Measurements from ENCODE around the gene AGO4. TPM values are rescaled to one million over a fixed set of nuclear protein-coding genes. Genes with fewer than 3 reads are reported as not detected.

Gene AGO4
- total RNA-seq, 1 donor from 2014 or later = 26.4 TPM

DNA sequence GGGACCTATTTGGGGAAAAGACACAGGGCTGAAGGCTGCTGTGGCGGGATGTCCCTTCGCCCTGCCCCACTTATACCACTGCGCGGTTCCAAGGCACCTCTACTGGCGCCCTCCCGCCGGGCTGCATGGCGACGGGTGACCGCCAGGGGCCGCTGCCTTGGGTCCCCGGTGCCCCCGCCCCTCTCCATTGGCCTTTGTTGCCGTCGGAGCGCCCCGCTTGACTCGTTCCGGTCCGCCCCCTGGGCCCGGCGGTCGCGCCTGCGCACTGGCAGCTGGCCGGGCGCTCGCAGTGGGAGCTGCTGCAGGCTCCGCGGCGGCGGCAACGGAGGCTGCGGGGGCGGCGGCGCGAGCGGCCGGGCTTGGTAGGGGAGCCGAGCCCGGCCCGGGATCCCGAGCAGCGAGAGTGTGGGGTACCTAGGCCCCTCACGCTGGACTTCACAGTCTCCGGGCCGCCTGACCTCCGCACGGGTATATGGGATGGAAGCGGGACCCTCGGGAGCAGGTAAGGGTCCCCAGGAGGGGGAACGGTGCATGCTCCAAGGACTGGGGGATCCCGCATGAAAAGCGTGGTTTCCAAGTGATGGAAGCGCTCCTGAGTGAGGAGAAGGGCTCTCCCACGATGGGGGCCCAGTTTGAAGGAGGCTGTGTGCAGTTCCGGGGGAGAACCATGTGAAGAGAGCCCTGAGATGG lies 75.3 kb downstream of the AGO4 start, which contains the start of gene AGO1:
TSS of gene AGO1 (plus strand) at position 265 of the 690 bp plus-strand sequence. CDS start at position 478, 213 bp downstream.
- H3K36me3 Mint-ChIP-seq = no peaks in the 10 kb centered on the region
- H3K27ac Mint-ChIP-seq = peak within 1 kb of the TSS; percentile 95
- H3K4me1 Mint-ChIP-seq = peaks cover 44% of the 10 kb centered on the region
- Histone ChIP-seq H3K4me2 (peak within 1 kb of the TSS; percentile 85), H3F3A (ENCODE audit: low read depth) (peaks cover 47% of the 10 kb centered on the region), H4K20me1 (ENCODE audit: low read depth) (peaks cover 50% of the 10 kb centered on the region), H3K27me3 (no peaks in the 10 kb centered on the region), H3K27ac (no peak within 1 kb of the TSS), H3K4me1 (peaks cover 38% of the 10 kb centered on the region), H3K9ac (peak within 1 kb of the TSS; percentile 60), H3K36me3 (no peaks in the 10 kb centered on the region), H2AFZ (replicated peaks) (peak within 1 kb of the TSS; percentile 22), H3K9me3 (ENCODE audit: low read depth) (no peaks in the 10 kb centered on the region), H3K79me2 (ENCODE audit: low read depth) (peaks cover 46% of the 10 kb centered on the region), H3K4me3 (peak within 1 kb of the TSS; percentile 88)
- TF ChIP-seq CTCF (IDR thresholded peaks at IDR 0.05) (peak; percentile 84), EZH2phosphoT487 (IDR thresholded peaks at IDR 0.05) (no peak), EZH2 (IDR thresholded peaks at IDR 0.05) (no peak)
- peak; percentile 97 for DNase-seq (ENCODE audit: low spot score)
- peak within 1 kb of the TSS; percentile 97 for H3K4me3 Mint-ChIP-seq
- peaks cover 5% of the 10 kb centered on the region for H3K27me3 Mint-ChIP-seq (ENCODE audit: insufficient read depth, low read depth)
- H3K9me3 Mint-ChIP-seq = no peaks in the 10 kb centered on the region

DNA sequence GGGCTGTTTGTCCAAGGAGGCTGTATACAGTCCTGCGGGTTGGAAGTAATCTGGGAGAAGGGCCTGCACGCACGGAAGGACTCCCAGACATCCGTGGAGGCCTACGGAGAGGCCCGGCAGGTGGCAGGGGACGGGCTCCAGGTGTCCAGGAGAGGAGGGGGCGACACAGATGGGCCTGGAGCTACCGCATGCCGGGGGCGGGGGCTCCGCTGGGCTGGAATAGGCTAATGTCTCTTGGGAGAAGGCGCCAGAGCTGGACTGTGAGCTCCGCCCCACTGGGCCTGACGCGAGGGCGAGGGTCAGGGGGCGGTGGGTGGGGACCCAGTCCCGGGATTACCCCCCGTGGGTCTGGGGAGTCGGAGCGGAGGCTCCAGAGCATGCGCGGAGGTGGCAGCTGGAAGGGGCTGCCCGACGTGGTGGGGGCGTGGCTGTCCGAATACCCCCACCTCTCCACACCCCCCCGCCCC lies 75.9 kb downstream of the AGO4 start:
- Histone ChIP-seq H3K4me1 (peaks cover 40% of the 10 kb centered on the region), H3K9ac (peak overlapping the region; percentile 60), H4K20me1 (ENCODE audit: low read depth) (peaks cover 56% of the 10 kb centered on the region), H3F3A (ENCODE audit: low read depth) (peaks cover 49% of the 10 kb centered on the region), H3K79me2 (ENCODE audit: low read depth) (peaks cover 52% of the 10 kb centered on the region), H3K27me3 (no peaks in the 10 kb centered on the region), H3K4me2 (peak overlapping the region; percentile 85), H3K27ac (no peak overlapping the region), H3K4me3 (peak overlapping the region; percentile 88), H2AFZ (replicated peaks) (peak overlapping the region; percentile 22), H3K9me3 (ENCODE audit: low read depth) (no peaks in the 10 kb centered on the region), H3K36me3 (no peaks in the 10 kb centered on the region)
- Mint-ChIP-seq H3K4me1 (peaks cover 45% of the 10 kb centered on the region), H3K27me3 (ENCODE audit: insufficient read depth, low read depth) (peaks cover 5% of the 10 kb centered on the region), H3K9me3 (no peaks in the 10 kb centered on the region), H3K27ac (peak overlapping the region; percentile 95), H3K36me3 (peaks cover 3% of the 10 kb centered on the region), H3K4me3 (peak overlapping the region; percentile 97)
- TF ChIP-seq EZH2 (IDR thresholded peaks at IDR 0.05) (no peak), EZH2phosphoT487 (IDR thresholded peaks at IDR 0.05) (no peak), CTCF (IDR thresholded peaks at IDR 0.05) (no peak)
- peak; percentile 86 for DNase-seq (ENCODE audit: low spot score)

DNA sequence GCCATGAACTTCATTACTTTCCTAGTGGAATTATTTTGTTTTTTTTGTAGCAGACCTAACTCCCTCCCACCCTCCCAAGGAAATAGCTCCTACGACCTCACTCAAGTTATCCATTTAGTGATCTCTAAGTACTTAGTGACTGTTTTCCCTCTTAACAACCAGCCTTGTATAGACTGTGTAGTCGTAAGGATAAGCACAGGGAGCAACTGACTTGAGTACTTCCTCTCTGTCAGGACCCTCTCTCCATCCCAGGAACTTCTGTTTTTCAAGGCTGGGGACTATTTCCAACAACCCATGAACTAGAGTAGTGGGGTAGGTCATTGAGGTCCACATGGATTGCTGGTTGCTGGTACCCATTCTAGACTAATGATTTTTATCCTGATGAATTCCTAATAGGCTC lies 77.1 kb downstream of the AGO4 start:
- Mint-ChIP-seq H3K36me3 (peaks cover 6% of the 10 kb centered on the region), H3K4me1 (peaks cover 47% of the 10 kb centered on the region), H3K27ac (no peak overlapping the region), H3K27me3 (ENCODE audit: insufficient read depth, low read depth) (peaks cover 5% of the 10 kb centered on the region), H3K4me3 (peak overlapping the region; percentile 84), H3K9me3 (no peaks in the 10 kb centered on the region)
- no peak for TF ChIP-seq EZH2phosphoT487 (IDR thresholded peaks at IDR 0.05)
- no peak for TF ChIP-seq EZH2 (IDR thresholded peaks at IDR 0.05)
- TF ChIP-seq CTCF (IDR thresholded peaks at IDR 0.05) = no peak
- H3K36me3 ChIP-seq = no peaks in the 10 kb centered on the region
- no peak overlapping the region for H3K4me3 ChIP-seq
- H4K20me1 ChIP-seq (ENCODE audit: low read depth) = peaks cover 69% of the 10 kb centered on the region
- no peaks in the 10 kb centered on the region for H3K27me3 ChIP-seq
- no peaks in the 10 kb centered on the region for H3K9me3 ChIP-seq (ENCODE audit: low read depth)
- H2AFZ ChIP-seq (replicated peaks) = no peak overlapping the region
- peaks cover 49% of the 10 kb centered on the region for H3F3A ChIP-seq (ENCODE audit: low read depth)
- peaks cover 65% of the 10 kb centered on the region for H3K79me2 ChIP-seq (ENCODE audit: low read depth)
- H3K4me1 ChIP-seq = peaks cover 40% of the 10 kb centered on the region
- peak overlapping the region; percentile 85 for H3K4me2 ChIP-seq
- peak; percentile 3 for DNase-seq (ENCODE audit: low spot score)
- no peak overlapping the region for H3K27ac ChIP-seq
- H3K9ac ChIP-seq = no peak overlapping the region

All from neural progenitor cell (in vitro differentiated cells).